Osteoblast (primary cell): ENCODE data around the gene RPS2. TPM values are rescaled to one million over a fixed set of nuclear protein-coding genes. Genes with fewer than 3 reads are reported as not detected.

Experiments
- DNase-seq: peaks from one replicate; pipeline ENCODE4 v3.0.0; 2011; ENCODE audit warnings: low spot score, mixed read lengths; ENCODE audit not compliant: insufficient read length; ENCODE audit errors: missing footprints
- H2AFZ ChIP-seq: 2 replicates; pipeline ENCODE4 v1.6.0; 2011; ENCODE audit warnings: mild to moderate bottlenecking, low read length
- H3K27ac ChIP-seq: 2 replicates; pipeline ENCODE4 v1.5.1; 2011; ENCODE audit warnings: mild to moderate bottlenecking, low read depth, low read length, moderate library complexity
- H3K27me3 ChIP-seq: 2 replicates; pipeline ENCODE4 v1.6.0; 2012; ENCODE audit warnings: mild to moderate bottlenecking, control low read depth, inconsistent platforms, low read length, moderate library complexity; ENCODE audit not compliant: insufficient read depth
- H3K36me3 ChIP-seq: 2 replicates; pipeline ENCODE4 v1.5.1; 2011; ENCODE audit warnings: mild to moderate bottlenecking, low read length, control low read depth, moderate library complexity; ENCODE audit not compliant: insufficient read depth
- H3K4me1 ChIP-seq: 2 replicates; pipeline ENCODE4 v1.5.1; 2011; ENCODE audit warnings: mild to moderate bottlenecking, low read length, control low read depth, moderate library complexity; ENCODE audit not compliant: insufficient read depth
- H3K4me2 ChIP-seq: 2 replicates; pipeline ENCODE4 v1.6.0; 2011; ENCODE audit warnings: mild to moderate bottlenecking, low read length; ENCODE audit not compliant: insufficient read depth
- H3K4me3 ChIP-seq: fragments of 200-600 bp; sonication (generic); 3 replicates; pipeline ENCODE4 v1.5.1; 2012; ENCODE audit warnings: mild to moderate bottlenecking, low read length, inconsistent platforms; ENCODE audit not compliant: insufficient read depth
- H3K79me2 ChIP-seq: 2 replicates; pipeline ENCODE4 v1.6.0; 2012; ENCODE audit warnings: mild to moderate bottlenecking, low read length, control low read depth, inconsistent platforms; ENCODE audit not compliant: insufficient read depth
- H3K9me3 ChIP-seq: 2 replicates; pipeline ENCODE4 v1.5.1; 2011; ENCODE audit warnings: low read depth, low read length, control low read depth
- H4K20me1 ChIP-seq: 2 replicates; pipeline ENCODE4 v1.6.0; 2012; ENCODE audit warnings: mild to moderate bottlenecking, low read length, control low read depth; ENCODE audit not compliant: insufficient read depth
- CTCF ChIP-seq: IDR thresholded peaks from 2 replicates; pipeline ENCODE4 v1.5.1; 2011; ENCODE audit warnings: mild to moderate bottlenecking, low read depth, low read length, moderate library complexity; ENCODE audit errors: extremely low read depth
- total RNA-seq: library from RNA; depleted of rRNA; stranded (reverse); fragments of >200 nt; gene quantifications from 2 replicates; pipeline ENCODE4 v1.2.3, GENCODE V29; 2012

RPS2 gene
- total RNA-seq, 1 donor: 2,359 TPM

- TF ChIP-seq CTCF: no peak
Observed at GRCh38 chr16:1919327-1919998, 45.2 kb downstream of the RPS2 start.

GRCh38 chr16:1918351-1919326, 46.0 kb downstream of the RPS2 start, which contains the start of gene HS3ST6:
Gene HS3ST6, minus strand, starts transcription at chr16:1918415. Its CDS starts 92 bp downstream, at chr16:1918323.
- Histone ChIP-seq H3K27ac (no peak within 1 kb of the TSS), H3K27me3 (peaks cover 79% of the 10 kb centered on the region), H3K79me2 (no peaks in the 10 kb centered on the region), H3K4me1 (no peaks in the 10 kb centered on the region), H4K20me1 (peaks cover 3% of the 10 kb centered on the region), H3K4me3 (no peak within 1 kb of the TSS), H3K36me3 (no peaks in the 10 kb centered on the region), H2AFZ (no peak within 1 kb of the TSS), H3K9me3 (no peaks in the 10 kb centered on the region), H3K4me2 (no peak within 1 kb of the TSS)
- no peak for TF ChIP-seq CTCF
- DNase-seq: peak; percentile 84

More at GRCh38 chr16:1919327-1919998, 45.2 kb downstream of the RPS2 start:
- no peak overlapping the region for H3K4me2 ChIP-seq
- peaks cover 82% of the 10 kb centered on the region for H3K27me3 ChIP-seq
- H3K4me3 ChIP-seq: no peak overlapping the region
- peaks cover 3% of the 10 kb centered on the region for H4K20me1 ChIP-seq
- DNase-seq: no peak
- no peak overlapping the region for H3K27ac ChIP-seq
- no peak overlapping the region for H2AFZ ChIP-seq
- no peaks in the 10 kb centered on the region for H3K36me3 ChIP-seq
- no peaks in the 10 kb centered on the region for H3K4me1 ChIP-seq
- no peaks in the 10 kb centered on the region for H3K9me3 ChIP-seq
- H3K79me2 ChIP-seq: no peaks in the 10 kb centered on the region

GRCh38 chr16:1917665-1918350, 46.8 kb downstream of the RPS2 start:
- Histone ChIP-seq H4K20me1 (peaks cover 3% of the 10 kb centered on the region), H2AFZ (no peak overlapping the region), H3K4me3 (no peak overlapping the region), H3K27ac (no peak overlapping the region), H3K27me3 (peaks cover 71% of the 10 kb centered on the region), H3K79me2 (no peaks in the 10 kb centered on the region), H3K4me1 (no peaks in the 10 kb centered on the region), H3K36me3 (no peaks in the 10 kb centered on the region), H3K9me3 (no peaks in the 10 kb centered on the region), H3K4me2 (no peak overlapping the region)
- DNase-seq: peak; percentile 75
- TF ChIP-seq CTCF: no peak
